ENCODE data around the gene ZMIZ1.

ZMIZ1 gene

GRCh38 chr10:79206300-79207095, 137.7 kb downstream of the ZMIZ1 start:
- DNase-seq (ENCODE audit: low read depth) = no peak

GRCh38 chr10:79207096-79207357, 138.3 kb downstream of the ZMIZ1 start:
- no peak for DNase-seq (ENCODE audit: low read depth)

GRCh38 chr10:79207726-79208125, 139.0 kb downstream of the ZMIZ1 start:
- DNase-seq (ENCODE audit: low read depth) = no peak

- no peak for DNase-seq (ENCODE audit: low read depth)
Measured at GRCh38 chr10:79208251-79208983, 139.7 kb downstream of the ZMIZ1 start.

- DNase-seq (ENCODE audit: low read depth) = no peak
Measured at GRCh38 chr10:79209340-79209739, 140.6 kb downstream of the ZMIZ1 start.

- DNase-seq (ENCODE audit: low read depth) = no peak
Measured at GRCh38 chr10:79209831-79210230, 141.1 kb downstream of the ZMIZ1 start.

GRCh38 chr10:79210672-79211071, 141.9 kb downstream of the ZMIZ1 start:
- DNase-seq (ENCODE audit: low read depth) = no peak

GRCh38 chr10:79211616-79212015, 142.8 kb downstream of the ZMIZ1 start:
- no peak for DNase-seq (ENCODE audit: low read depth)

- no peak for DNase-seq (ENCODE audit: low read depth)
Measured at GRCh38 chr10:79215531-79215930, 146.8 kb downstream of the ZMIZ1 start.

GRCh38 chr10:79219322-79219957, 150.7 kb downstream of the ZMIZ1 start:
- peak; percentile 46 for DNase-seq (ENCODE audit: low read depth)

- no peak for DNase-seq (ENCODE audit: low read depth)
Measured at GRCh38 chr10:79220307-79220706, 151.5 kb downstream of the ZMIZ1 start.

- DNase-seq (ENCODE audit: low read depth) = no peak
Measured at GRCh38 chr10:79221110-79222051, 152.6 kb downstream of the ZMIZ1 start.

- DNase-seq (ENCODE audit: low read depth) = no peak
Measured at GRCh38 chr10:79222186-79222585, 153.4 kb downstream of the ZMIZ1 start.

- DNase-seq (ENCODE audit: low read depth) = no peak
Measured at GRCh38 chr10:79223091-79224048, 154.6 kb downstream of the ZMIZ1 start.

GRCh38 chr10:79224263-79224949, 155.6 kb downstream of the ZMIZ1 start:
- DNase-seq (ENCODE audit: low read depth) = no peak

- no peak for DNase-seq (ENCODE audit: low read depth)
Measured at GRCh38 chr10:79224992-79225391, 156.2 kb downstream of the ZMIZ1 start.

- DNase-seq (ENCODE audit: low read depth) = no peak
Measured at GRCh38 chr10:79226391-79227245, 157.9 kb downstream of the ZMIZ1 start.

- DNase-seq (ENCODE audit: low read depth) = no peak
Measured at GRCh38 chr10:79229071-79229541, 160.3 kb downstream of the ZMIZ1 start.

- DNase-seq (ENCODE audit: low read depth) = no peak
Measured at GRCh38 chr10:79229830-79230327, 161.1 kb downstream of the ZMIZ1 start.

Measured in stromal cell of bone marrow (primary cell).